ENCODE measurements around the gene ARHGAP9.

The ARHGAP9 gene

DNA sequence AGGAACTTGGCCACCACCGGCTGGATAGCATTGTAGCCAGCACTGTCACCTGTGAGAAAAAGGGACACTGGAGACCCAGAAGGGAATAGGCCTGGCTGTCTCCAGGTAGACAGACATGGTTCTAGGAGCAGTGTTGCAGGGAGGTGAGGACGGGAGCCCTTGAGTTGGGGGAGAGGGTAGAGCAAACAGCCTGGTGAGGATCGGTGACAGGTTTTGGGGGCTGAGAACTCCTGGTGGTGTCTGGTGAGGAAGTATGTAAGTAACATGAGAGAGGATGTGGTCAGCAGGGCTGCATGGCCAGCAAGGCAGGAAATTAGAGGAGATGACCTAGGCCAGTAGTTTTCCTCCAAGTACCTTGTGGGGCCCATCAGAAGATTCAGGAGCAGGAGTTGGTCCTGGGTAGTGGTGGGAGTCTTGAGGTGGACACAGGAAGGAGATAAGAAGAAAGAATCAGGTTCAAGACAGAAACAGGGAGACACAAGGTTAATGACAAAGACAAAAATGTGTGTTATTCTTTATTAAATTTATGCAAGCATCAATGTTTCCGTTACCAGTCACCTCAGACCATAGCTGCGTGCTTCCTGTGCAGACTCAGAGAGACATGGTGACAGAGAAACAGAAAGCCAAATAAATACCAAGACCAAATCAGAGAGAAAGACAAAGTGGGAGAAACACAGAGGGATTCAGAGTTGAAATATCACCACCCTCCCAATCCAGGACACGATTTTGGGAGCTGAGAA lies at the start of gene ARHGAP9:
ARHGAP9 (minus strand) TSS at position 491 of the 740 bp plus-strand sequence; CDS start at position 31, 460 bp downstream.
- H3K4me3 ChIP-seq (ENCODE audit: low read depth, low read length) = no peak within 1 kb of the TSS
- TF ChIP-seq, protein P1, sequence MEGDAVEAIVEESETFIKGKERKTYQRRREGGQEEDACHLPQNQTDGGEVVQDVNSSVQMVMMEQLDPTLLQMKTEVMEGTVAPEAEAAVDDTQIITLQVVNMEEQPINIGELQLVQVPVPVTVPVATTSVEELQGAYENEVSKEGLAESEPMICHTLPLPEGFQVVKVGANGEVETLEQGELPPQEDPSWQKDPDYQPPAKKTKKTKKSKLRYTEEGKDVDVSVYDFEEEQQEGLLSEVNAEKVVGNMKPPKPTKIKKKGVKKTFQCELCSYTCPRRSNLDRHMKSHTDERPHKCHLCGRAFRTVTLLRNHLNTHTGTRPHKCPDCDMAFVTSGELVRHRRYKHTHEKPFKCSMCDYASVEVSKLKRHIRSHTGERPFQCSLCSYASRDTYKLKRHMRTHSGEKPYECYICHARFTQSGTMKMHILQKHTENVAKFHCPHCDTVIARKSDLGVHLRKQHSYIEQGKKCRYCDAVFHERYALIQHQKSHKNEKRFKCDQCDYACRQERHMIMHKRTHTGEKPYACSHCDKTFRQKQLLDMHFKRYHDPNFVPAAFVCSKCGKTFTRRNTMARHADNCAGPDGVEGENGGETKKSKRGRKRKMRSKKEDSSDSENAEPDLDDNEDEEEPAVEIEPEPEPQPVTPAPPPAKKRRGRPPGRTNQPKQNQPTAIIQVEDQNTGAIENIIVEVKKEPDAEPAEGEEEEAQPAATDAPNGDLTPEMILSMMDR (conservative IDR thresholded peaks at IDR 0.05; ENCODE audit: low read depth, low read length) = no peak
- peak; percentile 53 for DNase-seq (ENCODE audit: low read depth)

DNA sequence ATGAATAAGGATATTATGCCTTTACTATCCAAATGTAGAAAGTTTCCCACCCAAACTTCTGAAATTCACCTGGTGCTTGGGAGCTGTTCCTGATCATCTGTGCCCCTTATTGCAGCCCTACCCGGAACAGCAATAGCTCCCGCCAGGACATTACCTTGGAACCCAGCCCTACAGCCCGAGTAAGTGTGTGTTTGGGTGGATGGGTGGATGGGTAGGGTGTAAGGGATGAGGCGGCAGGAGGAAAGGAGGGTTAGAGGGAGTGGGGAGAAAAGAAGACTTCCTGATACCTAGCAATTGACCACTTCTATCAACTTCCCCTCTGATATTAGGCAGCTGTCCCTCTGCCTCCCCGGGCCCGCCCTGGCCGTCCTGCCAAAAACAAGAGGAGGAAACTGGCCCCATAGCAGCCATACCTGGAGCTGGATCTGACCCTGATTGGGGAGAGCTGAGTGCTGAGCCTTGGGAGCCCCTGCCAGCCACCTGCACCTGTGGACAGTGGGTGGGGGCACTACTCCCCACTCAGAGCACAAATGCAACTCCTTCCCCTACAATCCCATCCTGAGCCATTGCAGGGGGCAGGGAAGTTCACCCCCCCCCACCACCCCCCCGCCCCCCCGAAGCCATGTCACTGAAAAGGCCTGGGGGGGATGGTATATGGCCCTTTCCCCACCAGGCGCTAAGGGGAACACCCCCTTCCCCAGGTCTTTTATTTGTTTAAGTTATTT lies 49.3 kb upstream of the ARHGAP9 start:
- H3K4me3 ChIP-seq (ENCODE audit: low read depth, low read length) = no peak overlapping the region
- TF ChIP-seq, protein P1 (conservative IDR thresholded peaks at IDR 0.05; ENCODE audit: low read depth, low read length) = no peak
- DNase-seq (ENCODE audit: low read depth) = no peak

DNA sequence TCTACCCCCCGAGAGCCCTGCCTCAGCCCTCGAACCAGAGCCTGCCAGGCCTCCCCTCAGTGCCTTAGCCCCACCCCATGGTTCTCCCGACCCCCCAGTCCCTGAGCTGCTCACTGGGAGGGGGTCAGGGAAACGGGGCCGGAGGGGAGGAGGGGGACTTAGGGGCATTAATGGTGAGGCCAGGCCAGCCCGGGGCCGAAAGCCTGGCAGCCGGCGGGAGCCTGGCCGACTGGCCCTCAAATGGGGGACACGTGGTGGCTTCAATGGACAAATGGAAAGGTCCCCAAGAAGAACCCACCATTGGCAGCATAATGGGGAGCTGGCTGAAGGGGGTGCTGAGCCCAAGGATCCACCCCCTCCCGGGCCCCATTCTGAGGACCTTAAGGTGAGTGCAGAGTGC lies 48.5 kb upstream of the ARHGAP9 start:
- DNase-seq (ENCODE audit: low read depth) = no peak
- no peak overlapping the region for H3K4me3 ChIP-seq (ENCODE audit: low read depth, low read length)
- TF ChIP-seq, protein P1 (conservative IDR thresholded peaks at IDR 0.05; ENCODE audit: low read depth, low read length) = no peak

DNA sequence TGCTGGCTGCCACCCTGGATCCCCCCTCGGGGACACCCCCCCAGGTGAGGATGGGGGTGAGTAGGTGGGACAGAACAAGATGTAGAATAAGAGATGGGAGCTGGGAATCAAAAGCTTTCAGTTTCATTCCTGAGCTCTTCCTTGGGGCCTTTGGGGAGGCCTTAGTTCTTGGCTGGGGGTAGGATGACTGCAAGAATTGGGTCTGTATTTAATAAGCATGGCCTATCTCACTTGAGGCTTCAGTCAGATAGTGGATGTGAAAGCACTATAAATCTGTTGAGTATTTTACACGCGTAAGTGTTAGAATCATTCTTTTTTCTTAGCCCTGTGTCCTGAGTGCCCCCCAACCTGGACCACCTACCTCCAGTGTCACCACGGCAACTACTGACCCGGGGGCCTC lies 47.5 kb upstream of the ARHGAP9 start:
- no peak for DNase-seq (ENCODE audit: low read depth)
- TF ChIP-seq, protein P1 (conservative IDR thresholded peaks at IDR 0.05; ENCODE audit: low read depth, low read length) = no peak
- H3K4me3 ChIP-seq (ENCODE audit: low read depth, low read length) = no peak overlapping the region

DNA sequence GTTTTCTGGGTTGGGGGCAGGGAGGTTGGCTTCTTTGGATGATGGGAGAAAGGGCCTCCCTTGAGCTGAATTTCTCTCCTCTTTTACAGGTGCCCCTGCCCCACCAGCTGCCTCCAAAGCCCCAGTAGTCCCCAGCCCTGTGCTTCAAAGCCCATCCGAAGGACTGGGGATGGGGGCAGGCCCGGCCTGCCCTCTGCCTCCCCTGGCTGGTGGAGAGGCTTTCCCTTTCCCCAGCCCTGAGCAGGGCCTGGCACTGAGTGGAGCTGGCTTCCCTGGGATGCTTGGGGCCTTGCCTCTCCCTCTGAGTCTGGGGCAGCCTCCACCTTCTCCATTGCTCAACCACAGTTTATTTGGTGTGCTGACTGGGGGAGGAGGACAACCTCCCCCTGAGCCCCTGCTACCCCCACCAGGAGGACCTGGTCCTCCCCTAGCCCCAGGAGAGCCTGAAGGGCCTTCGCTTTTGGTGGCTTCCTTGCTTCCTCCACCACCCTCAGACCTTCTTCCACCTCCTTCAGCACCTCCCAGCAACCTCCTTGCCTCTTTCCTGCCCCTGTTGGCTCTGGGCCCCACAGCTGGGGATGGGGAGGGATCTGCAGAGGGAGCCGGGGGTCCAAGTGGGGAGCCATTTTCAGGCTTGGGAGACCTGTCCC lies 46.9 kb upstream of the ARHGAP9 start:
- H3K4me3 ChIP-seq (ENCODE audit: low read depth, low read length) = no peak overlapping the region
- TF ChIP-seq, protein P1 (conservative IDR thresholded peaks at IDR 0.05; ENCODE audit: low read depth, low read length) = no peak
- no peak for DNase-seq (ENCODE audit: low read depth)

DNA sequence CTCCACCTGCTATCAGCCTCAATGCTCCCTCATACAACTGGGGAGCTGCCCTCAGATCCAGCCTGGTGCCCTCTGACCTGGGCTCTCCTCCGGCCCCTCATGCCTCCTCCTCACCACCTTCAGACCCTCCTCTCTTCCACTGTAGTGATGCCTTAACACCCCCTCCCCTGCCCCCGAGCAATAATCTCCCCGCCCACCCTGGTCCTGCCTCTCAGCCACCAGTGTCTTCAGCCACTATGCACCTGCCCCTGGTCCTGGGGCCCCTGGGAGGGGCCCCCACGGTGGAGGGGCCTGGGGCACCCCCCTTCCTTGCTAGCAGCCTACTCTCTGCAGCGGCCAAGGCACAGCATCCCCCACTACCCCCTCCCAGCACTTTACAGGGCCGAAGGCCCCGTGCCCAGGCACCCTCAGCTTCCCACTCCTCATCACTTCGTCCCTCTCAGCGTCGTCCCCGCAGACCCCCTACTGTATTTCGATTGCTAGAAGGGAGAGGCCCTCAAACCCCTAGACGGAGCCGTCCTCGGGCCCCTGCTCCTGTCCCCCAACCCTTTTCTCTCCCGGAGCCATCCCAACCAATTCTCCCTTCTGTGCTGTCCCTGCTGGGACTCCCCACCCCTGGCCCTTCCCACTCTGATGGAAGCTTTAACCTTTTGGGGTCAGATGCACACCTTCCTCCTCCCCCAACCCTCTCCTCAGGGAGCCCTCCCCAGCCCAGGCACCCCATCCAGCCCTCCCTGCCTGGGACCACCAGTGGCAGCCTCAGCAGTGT lies 46.1 kb upstream of the ARHGAP9 start:
- DNase-seq (ENCODE audit: low read depth) = no peak
- no peak overlapping the region for H3K4me3 ChIP-seq (ENCODE audit: low read depth, low read length)
- TF ChIP-seq, protein P1 (conservative IDR thresholded peaks at IDR 0.05; ENCODE audit: low read depth, low read length) = no peak

Measured in choroid plexus epithelial cell (primary cell).